Endothelial cell of umbilical vein (primary cell): ENCODE data around the gene MAST4. TPM values are rescaled to one million over a fixed set of nuclear protein-coding genes. Genes with fewer than 3 reads are reported as not detected.
A peak's percentile ranks its signal among the peaks of the same experiment; 100 is the strongest.

Experiments used
- BruUV-seq: library from RNA; stranded (reverse); fragments of 400-500 nt; replicated peaks from 2 replicates; lab custom pipeline; 2021; lab: Mats Ljungman, UMichigan
- CTCF ChIA-PET: fragments of 300-600, 350-600 bp; sonication (Branson Sonifier 250); formaldehyde crosslinking; loops from one replicate; lab custom pipeline; 2021; ENCODE audit warnings: antibody characterized with exemption, inconsistent platforms; lab: Charles Lee
- POLR2A ChIA-PET: fragments of 300-600, 350-600 bp; sonication (Branson Sonifier 250); formaldehyde crosslinking; loops from one replicate; lab custom pipeline; 2021; ENCODE audit warnings: antibody characterized with exemption, inconsistent platforms; lab: Charles Lee
- DNase-seq: peaks from one replicate; pipeline ENCODE4 v3.0.0-alpha.2; 2011; ENCODE audit warnings: low read depth, low spot score
- FAIRE-seq: peaks from 2 replicates; lab custom pipeline; 2011; peaks lifted over from hg19 to GRCh38; lab: Jason Lieb, UNC
- H2AFZ ChIP-seq: 2 replicates; pipeline ENCODE4 v1.6.0; 2012; ENCODE audit warnings: low read depth, low read length, control low read depth, inconsistent platforms
- H3K27ac ChIP-seq: 2 replicates; pipeline ENCODE4 v1.5.1; 2011; ENCODE audit warnings: low read depth, mild to moderate bottlenecking, control low read depth, low read length, moderate library complexity; ENCODE audit not compliant: insufficient read depth
- H3K27me3 ChIP-seq, 2 experiments: 2 replicates each; pipeline versions ENCODE4 v1.6.0 to v1.6.1; 2011; ENCODE audit warnings: low read length in 2 of 2, mixed read lengths in 1 of 2; ENCODE audit not compliant: control insufficient read depth in 2 of 2, insufficient read depth in 2 of 2
- H3K36me3 ChIP-seq, 2 experiments: 2 replicates in 1 of 2; 3 replicates in 1 of 2; pipeline ENCODE4 v1.5.1; 2011; ENCODE audit warnings: low read length in 2 of 2, mild to moderate bottlenecking in 1 of 2, moderate library complexity in 1 of 2; ENCODE audit not compliant: control insufficient read depth in 2 of 2, insufficient read depth in 2 of 2; ENCODE audit errors: extremely low read depth in 1 of 2
- H3K4me1 ChIP-seq: 3 replicates; pipeline ENCODE4 v1.5.1; 2011; ENCODE audit warnings: mild to moderate bottlenecking, low read length; ENCODE audit not compliant: control insufficient read depth, insufficient read depth; ENCODE audit errors: extremely low read depth
- H3K4me2 ChIP-seq: 2 replicates; pipeline ENCODE4 v1.6.1; 2011; ENCODE audit warnings: low read length, control low read depth, mixed read lengths; ENCODE audit not compliant: insufficient read depth
- H3K4me3 ChIP-seq, 3 experiments: fragments of 200-600 bp in 1 of 3; sonication (generic), shearing (Covaris generic) in 1 of 3; replicated peaks in 1 of 3; 2 replicates each; pipeline ENCODE4 v1.5.1; 2011 to 2016; ENCODE audit warnings: control low read depth in 3 of 3, low read length in 3 of 3, mild to moderate bottlenecking in 2 of 3, inconsistent platforms in 1 of 3, low read depth in 1 of 3, moderate library complexity in 1 of 3; ENCODE audit not compliant: insufficient read depth in 1 of 3
- H3K79me2 ChIP-seq: 2 replicates; pipeline ENCODE4 v1.6.0; 2012; ENCODE audit warnings: low read length, inconsistent platforms; ENCODE audit not compliant: control insufficient read depth, insufficient read depth
- H3K9ac ChIP-seq: replicated peaks from 2 replicates; pipeline ENCODE3; 2011; ENCODE audit warnings: low read length, control low read depth; ENCODE audit not compliant: insufficient read depth; ENCODE audit errors: extremely low read depth
- H3K9me1 ChIP-seq: replicated peaks from 3 replicates; pipeline ENCODE4 v1.6.0; 2011; ENCODE audit warnings: mild to moderate bottlenecking, low read length; ENCODE audit not compliant: control insufficient read depth, insufficient read depth; ENCODE audit errors: extremely low read depth
- H3K9me3 ChIP-seq: replicated peaks from 2 replicates; pipeline ENCODE4 v1.5.1; 2012; ENCODE audit warnings: low read length, inconsistent platforms; ENCODE audit not compliant: control insufficient read depth, insufficient read depth
- H4K20me1 ChIP-seq: replicated peaks from 2 replicates; pipeline ENCODE3; 2011; ENCODE audit warnings: mild to moderate bottlenecking, low read length; ENCODE audit not compliant: control insufficient read depth, insufficient read depth; ENCODE audit errors: extremely low read depth
- EZH2 ChIP-seq: IDR thresholded peaks from 2 replicates; pipeline ENCODE4 v1.6.1; 2012; ENCODE audit warnings: borderline replicate concordance, low read depth, mild to moderate bottlenecking, moderate library complexity, low read length, inconsistent platforms; ENCODE audit not compliant: severe bottlenecking
- FOS ChIP-seq: IDR thresholded peaks from 2 replicates; pipeline ENCODE4 v1.6.1; 2011; ENCODE audit warnings: mild to moderate bottlenecking, low read length, moderate library complexity, borderline replicate concordance; ENCODE audit not compliant: insufficient read depth
- GATA2 ChIP-seq: IDR thresholded peaks from 2 replicates; pipeline ENCODE4 v1.7.0; 2011; ENCODE audit warnings: low read depth, mild to moderate bottlenecking, moderate library complexity, mixed read lengths, low read length; ENCODE audit not compliant: insufficient read length, insufficient read depth
- JUN ChIP-seq: IDR thresholded peaks from 2 replicates; pipeline ENCODE4 v1.6.1; 2011; ENCODE audit warnings: borderline replicate concordance, low read depth; ENCODE audit not compliant: insufficient read length, insufficient read depth
- MYC ChIP-seq: IDR thresholded peaks from one replicate; pipeline ENCODE4 v1.6.1; 2011; ENCODE audit warnings: mild to moderate bottlenecking, low read depth, low read length
- POLR2A ChIP-seq: IDR thresholded peaks from 2 replicates; pipeline ENCODE4 v1.6.1; 2012; ENCODE audit warnings: low read depth, mild to moderate bottlenecking, control low read depth, low read length
- POLR2AphosphoS5 ChIP-seq: IDR thresholded peaks from 2 replicates; pipeline ENCODE4 v1.6.1; 2012; ENCODE audit warnings: low read depth, mild to moderate bottlenecking, control low read depth, low read length, moderate library complexity; ENCODE audit not compliant: insufficient read depth
- dilution Hi-C: fragments of 300-500 bp; cut with MboI; formaldehyde crosslinking; loops from one replicate; pipeline ENCODE4 v1.15.0; 2019; ENCODE audit warnings: low sequenced_read_pairs; ENCODE audit not compliant: extremely low pct_ligation_motif_present
- intact Hi-C: fragments of 100-400 bp; cut with micrococcal nuclease; formaldehyde crosslinking; loops from one replicate; pipeline ENCODE4 v1.10.0; 2022
- polyA plus RNA-seq, 4 experiments: library from polyadenylated mRNA; depleted of rRNA in 3 of 4; stranded (reverse) in 3 of 4; unstranded in 1 of 4; fragments of >200 nt; gene quantifications; 2 replicates each; pipeline versions ENCODE4 v1.2.1 to v1.2.3, GENCODE V29; 2011 to 2012; ENCODE audit warnings: missing spikeins in 1 of 4
- total RNA-seq: library from RNA; stranded (reverse); gene quantifications from 2 replicates; pipeline ENCODE4 v1.2.3, GENCODE V29; 2021
- TF ChIP-seq, protein P1 (sequence below): IDR thresholded peaks from 2 replicates; pipeline ENCODE4 v1.6.1; 2011; ENCODE audit not compliant: insufficient read depth, insufficient read length
- TF ChIP-seq, protein P2 (sequence below), 2 donors: IDR thresholded peaks; 1 replicate in 1 of 2; 2 replicates in 1 of 2; pipeline ENCODE4 v1.5.1; 2011; ENCODE audit warnings: low read length in 2 of 2, mild to moderate bottlenecking in 2 of 2, moderate library complexity in 2 of 2, control low read depth in 1 of 2, inconsistent platforms in 1 of 2, low read depth in 1 of 2; ENCODE audit not compliant: insufficient read depth in 1 of 2; ENCODE audit errors: extremely low read depth in 1 of 2

MAST4 gene
- total and polyA plus RNA-seq, 2 donors (not counting 3 experiments of a cell fraction or from before 2014, with no cell fraction given) = 40.2 to 116 TPM

DNA sequence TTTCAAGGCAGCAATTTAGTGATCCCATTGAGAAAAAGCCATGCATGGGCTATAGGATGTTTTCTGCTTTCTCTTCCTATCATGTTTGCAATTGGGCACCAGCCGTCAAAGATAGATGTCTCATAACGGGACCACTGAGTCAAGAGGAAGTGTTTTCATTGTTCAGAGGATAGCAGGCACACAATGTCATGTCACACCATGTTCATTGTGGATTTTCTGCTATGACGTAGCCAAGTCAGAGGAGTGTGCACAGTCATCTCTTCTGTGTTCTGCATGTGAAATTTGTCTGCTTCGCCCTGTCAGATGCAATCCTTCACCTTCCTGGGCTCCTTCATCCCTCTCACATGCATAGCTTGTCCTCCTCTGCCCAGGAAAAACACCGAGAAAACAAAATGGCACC is 494.4 kb downstream of the MAST4 start:
- dilution Hi-C loops = no loop called here
- H3K4me1 ChIP-seq = peaks cover 17% of the 10 kb centered on the region
- no peak overlapping the region for H3K27ac ChIP-seq
- DNase-seq (no peak), FAIRE-seq (peak; percentile 8)
- no peaks in the 10 kb centered on the region for H3K9me3 ChIP-seq
- no TSS peak for BruUV-seq
- no peak overlapping the region for H3K4me3 ChIP-seq
- CTCF ChIA-PET = no interaction called here
- H3K9ac ChIP-seq = no peak overlapping the region
- intact Hi-C loops = loop anchor here (5.0 kb wide), 1 partner anchor 103 kb away; no protein-coding TSS in a partner anchor
- H3K79me2 ChIP-seq = peaks cover 14% of the 10 kb centered on the region
- H4K20me1 ChIP-seq = peaks cover 6% of the 10 kb centered on the region
- TF ChIP-seq EZH2 (no peak), GATA2 (no peak), FOS (no peak), POLR2A (no peak), MYC (no peak), POLR2AphosphoS5 (no peak), JUN (no peak)
- TF ChIP-seq, protein P1, sequence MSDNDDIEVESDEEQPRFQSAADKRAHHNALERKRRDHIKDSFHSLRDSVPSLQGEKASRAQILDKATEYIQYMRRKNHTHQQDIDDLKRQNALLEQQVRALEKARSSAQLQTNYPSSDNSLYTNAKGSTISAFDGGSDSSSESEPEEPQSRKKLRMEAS = no peak
- TF ChIP-seq, protein P2, sequence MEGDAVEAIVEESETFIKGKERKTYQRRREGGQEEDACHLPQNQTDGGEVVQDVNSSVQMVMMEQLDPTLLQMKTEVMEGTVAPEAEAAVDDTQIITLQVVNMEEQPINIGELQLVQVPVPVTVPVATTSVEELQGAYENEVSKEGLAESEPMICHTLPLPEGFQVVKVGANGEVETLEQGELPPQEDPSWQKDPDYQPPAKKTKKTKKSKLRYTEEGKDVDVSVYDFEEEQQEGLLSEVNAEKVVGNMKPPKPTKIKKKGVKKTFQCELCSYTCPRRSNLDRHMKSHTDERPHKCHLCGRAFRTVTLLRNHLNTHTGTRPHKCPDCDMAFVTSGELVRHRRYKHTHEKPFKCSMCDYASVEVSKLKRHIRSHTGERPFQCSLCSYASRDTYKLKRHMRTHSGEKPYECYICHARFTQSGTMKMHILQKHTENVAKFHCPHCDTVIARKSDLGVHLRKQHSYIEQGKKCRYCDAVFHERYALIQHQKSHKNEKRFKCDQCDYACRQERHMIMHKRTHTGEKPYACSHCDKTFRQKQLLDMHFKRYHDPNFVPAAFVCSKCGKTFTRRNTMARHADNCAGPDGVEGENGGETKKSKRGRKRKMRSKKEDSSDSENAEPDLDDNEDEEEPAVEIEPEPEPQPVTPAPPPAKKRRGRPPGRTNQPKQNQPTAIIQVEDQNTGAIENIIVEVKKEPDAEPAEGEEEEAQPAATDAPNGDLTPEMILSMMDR (IDR thresholded peaks at IDR 0.05; ENCODE audit: extremely low read depth in 1 of 2, insufficient read depth in 1 of 2, low read depth in 1 of 2, low read length in 2 of 2) = no peak
- H3K9me1 ChIP-seq = no peaks in the 10 kb centered on the region
- H2AFZ ChIP-seq = no peak overlapping the region
- POLR2A ChIA-PET = no interaction called here
- no peaks in the 10 kb centered on the region for H3K27me3 ChIP-seq
- H3K36me3 ChIP-seq = peaks cover 0 to 5% of the 10 kb centered on the region in 2 experiments
- H3K4me2 ChIP-seq = no peak overlapping the region
